C4-2B (cell line): ENCODE data around the gene SMTNL2.

Experiments
- CTCF ChIP-seq: fragments of 450-650 bp; conservative IDR thresholded peaks from 2 replicates; pipeline ENCODE4 v1.5.1; 2017; ENCODE audit warnings: mild to moderate bottlenecking
- ZFX ChIP-seq: fragments of 450-650 bp; IDR thresholded peaks from 2 replicates; pipeline ENCODE4 v1.6.1; 2017

- TF ChIP-seq CTCF (no peak), ZFX (no peak)
These were observed 17.0 kb downstream of the SMTNL2 start for GRCh38 chr17:4601326-4601725.
